A549 (cell line): ENCODE results near the gene C1QTNF12. TPM values are rescaled to one million over a fixed set of nuclear protein-coding genes. Genes with fewer than 3 reads are reported as not detected.

Experiments
- ATAC-seq, 2 experiments: fragments of 200-7000 bp in 1 of 2; fragments of >200 bp in 1 of 2; cut with Nextera tagmentation in 1 of 2; cut with Tn5 transposase in 1 of 2; 3 replicates each; pipeline versions ENCODE4 v1.8.0 to v1.9.1; 2018 to 2020; ENCODE audit warnings: mild to moderate bottlenecking in 1 of 2, moderate library complexity in 1 of 2
- CTCF ChIA-PET: fragments of 300-600 bp; sonication (Branson Sonifier 250); formaldehyde crosslinking; extraction: SDS; loops from one replicate; lab custom pipeline; 2021; ENCODE audit warnings: antibody characterized with exemption, inconsistent platforms; lab: Yijun Ruan, JAX
- POLR2A ChIA-PET: fragments of 350-600 bp; formaldehyde crosslinking; extraction: SDS; loops from one replicate; lab custom pipeline; 2021; ENCODE audit warnings: antibody characterized with exemption, inconsistent platforms; lab: Yijun Ruan, JAX
- DNase-seq, 2 experiments: peaks; one replicate each; pipeline versions ENCODE4 v3.0.0 to v3.0.0-alpha.2; 2011 to 2016; ENCODE audit warnings: low read depth in 1 of 2, low spot score in 1 of 2
- FAIRE-seq: peaks from 2 replicates; lab custom pipeline; 2011; peaks lifted over from hg19 to GRCh38; lab: Jason Lieb, UNC
- H3K27ac ChIP-seq, 2 experiments: fragments of >200 bp; sonication (Bioruptor Twin); formaldehyde crosslinking; 3 replicates each; pipeline ENCODE4 v1.5.1; 2016 to 2017
- H3K4me1 ChIP-seq: fragments of >200 bp; sonication (Bioruptor Twin); formaldehyde crosslinking; 3 replicates; pipeline ENCODE4 v1.6.1; 2016
- H3K4me2 ChIP-seq: fragments of >200 bp; sonication (Bioruptor Twin); formaldehyde crosslinking; 3 replicates; pipeline ENCODE4 v1.6.1; 2016
- H3K4me3 ChIP-seq: fragments of >200 bp; sonication (Bioruptor Twin); formaldehyde crosslinking; 3 replicates; pipeline ENCODE4 v1.5.1; 2016
- H3K9me3 ChIP-seq: fragments of >200 bp; sonication (Bioruptor Twin); formaldehyde crosslinking; 3 replicates; pipeline ENCODE4 v1.6.1; 2016
- ATOH8 ChIP-seq: fragments of 250-450 bp; sonication (Bioruptor Pico); IDR thresholded peaks from 2 replicates; pipeline ENCODE4 v1.5.0; 2020; ENCODE audit warnings: low read depth, mild to moderate bottlenecking, moderate library complexity
- BCL3 ChIP-seq: fragments of >200 bp; sonication (Bioruptor Twin); formaldehyde crosslinking; IDR thresholded peaks from 3 replicates; pipeline ENCODE4 v1.6.1; 2016
- CBX2 ChIP-seq: fragments of 200-600 bp; sonication (generic); IDR thresholded peaks from 2 replicates; pipeline ENCODE4 v1.6.1; 2016; ENCODE audit warnings: low read depth, mild to moderate bottlenecking, borderline replicate concordance
- CHD2 ChIP-seq: fragments of 150-350 bp; IDR thresholded peaks from 2 replicates; pipeline ENCODE4 v1.6.1; 2014; ENCODE audit warnings: low read length; ENCODE audit not compliant: partially characterized antibody
- CHD4 ChIP-seq: fragments of 200-600 bp; sonication (generic); IDR thresholded peaks from 2 replicates; pipeline ENCODE4 v1.6.1; 2016; ENCODE audit warnings: antibody characterized with exemption, mild to moderate bottlenecking, borderline replicate concordance
- E2F6 ChIP-seq: IDR thresholded peaks from 2 replicates; pipeline ENCODE4 v1.6.1; 2012; ENCODE audit warnings: low read depth, borderline replicate concordance
- EHF ChIP-seq: fragments of 250-450 bp; sonication (Bioruptor Pico); IDR thresholded peaks from 2 replicates; pipeline ENCODE4 v1.5.0; 2020; ENCODE audit warnings: mild to moderate bottlenecking
- EP300 ChIP-seq, 2 experiments: fragments of >200 bp; sonication (Bioruptor Twin); formaldehyde crosslinking; IDR thresholded peaks; 2 replicates in 1 of 2; 3 replicates in 1 of 2; pipeline ENCODE4 v1.6.1; 2016 to 2017
- FOXS1 ChIP-seq: fragments of 250-450 bp; sonication (Bioruptor Pico); IDR thresholded peaks from 2 replicates; pipeline ENCODE4 v1.5.0; 2020; ENCODE audit warnings: mild to moderate bottlenecking, moderate library complexity
- GATA3 ChIP-seq: IDR thresholded peaks from 2 replicates; pipeline ENCODE4 v1.6.1; 2012; ENCODE audit warnings: borderline replicate concordance
- HOXB13 ChIP-seq: fragments of 250-450 bp; sonication (Bioruptor Pico); IDR thresholded peaks from 2 replicates; pipeline ENCODE4 v1.5.0; 2020; ENCODE audit warnings: low read depth, mild to moderate bottlenecking, moderate library complexity
- HOXB5 ChIP-seq: fragments of 250-450 bp; sonication (Bioruptor Pico); IDR thresholded peaks from 2 replicates; pipeline ENCODE4 v1.5.0; 2020; ENCODE audit warnings: mild to moderate bottlenecking, moderate library complexity
- JUN ChIP-seq, 2 experiments: fragments of >200 bp; sonication (Bioruptor Twin); formaldehyde crosslinking; IDR thresholded peaks; 2 replicates in 1 of 2; 3 replicates in 1 of 2; pipeline ENCODE4 v1.6.1; 2016 to 2017
- JUNB ChIP-seq: fragments of >200 bp; sonication (Bioruptor Twin); formaldehyde crosslinking; IDR thresholded peaks from 2 replicates; pipeline ENCODE4 v1.6.1; 2016
- MAFK ChIP-seq: fragments of 450-650 bp; IDR thresholded peaks from 2 replicates; pipeline ENCODE4 v1.6.1; 2014; ENCODE audit not compliant: partially characterized antibody
- MAX ChIP-seq: IDR thresholded peaks from 2 replicates; pipeline ENCODE4 v1.6.1; 2012
- MAZ ChIP-seq: fragments of 150-350 bp; IDR thresholded peaks from 2 replicates; pipeline ENCODE4 v1.6.1; 2014; ENCODE audit warnings: antibody characterized with exemption, low read depth, low read length, borderline replicate concordance
- NFE2L2 ChIP-seq: fragments of 150-350 bp; conservative IDR thresholded peaks from 2 replicates; pipeline ENCODE4 v1.6.1; 2014; ENCODE audit warnings: low read length
- NPAS2 ChIP-seq: fragments of 250-450 bp; sonication (Bioruptor Pico); IDR thresholded peaks from 2 replicates; pipeline ENCODE4 v1.8.0; 2022; ENCODE audit warnings: mild to moderate bottlenecking, moderate library complexity, borderline replicate concordance
- POLR2A ChIP-seq: IDR thresholded peaks from 2 replicates; pipeline ENCODE4 v1.6.1; 2012; ENCODE audit warnings: mild to moderate bottlenecking, low read length
- RAD21 ChIP-seq, 2 experiments: fragments of >200 bp in 1 of 2; sonication (Bioruptor Twin) in 1 of 2; formaldehyde crosslinking in 1 of 2; IDR thresholded peaks in 1 of 2; conservative IDR thresholded peaks in 1 of 2; 2 replicates in 1 of 2; 3 replicates in 1 of 2; pipeline ENCODE4 v1.6.1; 2012 to 2018; ENCODE audit warnings: inconsistent platforms in 1 of 2
- RARB ChIP-seq: fragments of 250-450 bp; sonication (Bioruptor Pico); IDR thresholded peaks from 2 replicates; pipeline ENCODE4 v1.8.0; 2021; ENCODE audit warnings: mild to moderate bottlenecking, moderate library complexity
- REST ChIP-seq: fragments of 200-600 bp; sonication (generic); IDR thresholded peaks from 2 replicates; pipeline ENCODE4 v1.6.1; 2016; ENCODE audit warnings: antibody characterized with exemption, mild to moderate bottlenecking, moderate library complexity
- SREBF2 ChIP-seq: fragments of 450-650 bp; IDR thresholded peaks from 2 replicates; pipeline ENCODE4 v1.6.1; 2014; ENCODE audit warnings: mild to moderate bottlenecking, moderate library complexity
- WGBS: methylation state at CpG from one replicate; pipeline ENCODE4 v1.1.6; 2017; ENCODE audit errors: missing lambda C conversion rate; 5-methylcytosine and 5-hydroxymethylcytosine counted together
- polyA plus RNA-seq, 4 experiments: library from polyadenylated mRNA; depleted of rRNA in 3 of 4; stranded (reverse); fragments of >200 nt; fragmentation: RNase III in 1 of 4; extraction: RNeasy Plus Mini Kit Qiagen cat#74134 plus additional on column Dnase treatment in 1 of 4; gene quantifications; 2 replicates in 3 of 4; 3 replicates in 1 of 4; pipeline ENCODE4 v1.2.3, GENCODE V29; 2011 to 2017

Gene C1QTNF12
- polyA plus RNA-seq, 2 of the 4 experiments (the other 2 are of a cell fraction): 0.47 to 0.83 TPM

GRCh38 chr1:1232796-1233566 is 13.5 kb downstream of the C1QTNF12 start:
- FAIRE-seq: no peak
- H3K9me3 ChIP-seq: no peaks in the 10 kb centered on the region
- CTCF ChIA-PET: no interaction called here
- POLR2A ChIA-PET: no interaction called here
- H3K27ac ChIP-seq: peak overlapping the region; percentile 94 to 98
- peak overlapping the region; percentile 52 for H3K4me3 ChIP-seq
- TF ChIP-seq E2F6: no peak
- TF ChIP-seq MAZ: no peak
- TF ChIP-seq NFE2L2: no peak
- TF ChIP-seq SREBF2: no peak
- TF ChIP-seq CBX2: no peak
- TF ChIP-seq MAFK: no peak
- no peak for TF ChIP-seq CHD4
- no peak for TF ChIP-seq JUNB
- TF ChIP-seq REST: no peak
- no peak for TF ChIP-seq EP300 (IDR thresholded peaks at IDR 0.05)
- no peak for TF ChIP-seq RARB (CRISPR knock-in tag)
- TF ChIP-seq EHF (CRISPR knock-in tag): no peak
- no peak for TF ChIP-seq ATOH8 (CRISPR knock-in tag)
- TF ChIP-seq GATA3: no peak
- TF ChIP-seq, all 56 proteins: peak for 0
- no peak for ATAC-seq
- Histone ChIP-seq H3K4me1 (peaks cover 31% of the 10 kb centered on the region), H3K4me2 (peak overlapping the region; percentile 81)
- 98% methylated on average over 22 of the region's 98 CpGs for WGBS
- DNase-seq: no peak

GRCh38 chr1:1232208-1232795 is 14.2 kb downstream of the C1QTNF12 start, which contains the start of gene B3GALT6:
TSS of gene B3GALT6 (plus strand) at chr1:1232237. CDS start at chr1:1232279, 42 bp downstream.
- Histone ChIP-seq H3K4me1 (peaks cover 24% of the 10 kb centered on the region), H3K27ac (peak within 1 kb of the TSS; percentile 98 to 100), H3K4me2 (peak within 1 kb of the TSS; percentile 98), H3K9me3 (no peaks in the 10 kb centered on the region), H3K4me3 (peak within 1 kb of the TSS; percentile 97)
- ATAC-seq (peak in 1 of 2 experiments; percentile 14; a peak in 2 of 6 replicates), DNase-seq (no peak), FAIRE-seq (no peak)
- 68% methylated on average over 13 of the region's 100 CpGs for WGBS
- TF ChIP-seq ATOH8 (CRISPR knock-in tag) (0 out of 2 replicates have a peak, but pooled peaks have one; percentile 33), NPAS2 (CRISPR knock-in tag) (peak; percentile 68; the same call in 1 of the 2 replicates), CHD2 (no peak), FOXS1 (CRISPR knock-in tag) (no peak), HOXB13 (CRISPR knock-in tag) (0 out of 2 replicates have a peak, but pooled peaks have one; percentile 60), JUN (IDR thresholded peaks at IDR 0.05) (peak in 1 of 2 experiments; percentile 67; a peak in 2 of 5 replicates), MAX (peak; percentile 83), BCL3 (0 out of 3 replicates have a peak, but pooled peaks have one; percentile 43), HOXB5 (CRISPR knock-in tag) (peak; percentile 64; the same call in 1 of the 2 replicates), RAD21 (conservative IDR thresholded peaks at IDR 0.05 in 1 of 2, IDR thresholded peaks at IDR 0.05 in 1 of 2) (no peak), POLR2A (peak; percentile 28; the same call in 1 of the 2 replicates), SREBF2 (no peak)
- ChIA-PET CTCF (interaction anchor here (2.4 kb wide), 1 partner anchor 110 kb away, joined by 17 read pairs; no protein-coding TSS in a partner anchor), POLR2A (interaction anchor here (1.3 kb wide), 1 partner anchor 153 kb away, joined by 3 read pairs; no protein-coding TSS in a partner anchor)
